NB4 (cell line): ENCODE data around the gene PRKG2.

Experiments used
- CTCF ChIP-seq: IDR thresholded peaks from one replicate; pipeline ENCODE4 v1.5.1; 2012; ENCODE audit warnings: low read depth, low read length
- MYC ChIP-seq: IDR thresholded peaks from 2 replicates; pipeline ENCODE4 v1.6.1; 2011; ENCODE audit warnings: low read depth, low read length

- TF ChIP-seq CTCF, result no peak
- no peak for TF ChIP-seq MYC
Observed at GRCh38 chr4:81205302-81205701, 9.7 kb downstream of the PRKG2 start.
